HUES64 (cell line): ENCODE measurements around the gene AGPAT4.

ENCODE experiments used
- H3K27ac ChIP-seq: 2 replicates; pipeline ENCODE4 v1.7.0; 2013; ENCODE audit warnings: low read depth, low read length, inconsistent platforms
- H3K27me3 ChIP-seq: 2 replicates; pipeline ENCODE4 v1.6.1; 2013; ENCODE audit warnings: mild to moderate bottlenecking, low read length; ENCODE audit not compliant: insufficient read depth
- H3K36me3 ChIP-seq: 2 replicates; pipeline ENCODE4 v1.6.1; 2013; ENCODE audit warnings: mild to moderate bottlenecking, low read length; ENCODE audit not compliant: insufficient read depth
- H3K4me1 ChIP-seq: 2 replicates; pipeline ENCODE4 v1.6.1; 2013; ENCODE audit warnings: mild to moderate bottlenecking, low read length, moderate library complexity; ENCODE audit not compliant: insufficient read depth
- H3K4me3 ChIP-seq: 2 replicates; pipeline ENCODE4 v1.5.1; 2013; ENCODE audit warnings: mild to moderate bottlenecking, low read length, moderate library complexity
- H3K9ac ChIP-seq: 2 replicates; pipeline ENCODE4 v1.6.1; 2013; ENCODE audit warnings: mild to moderate bottlenecking, low read depth, low read length
- H3K9me3 ChIP-seq: 2 replicates; pipeline ENCODE4 v1.6.1; 2013; ENCODE audit warnings: low read depth, low read length; ENCODE audit not compliant: insufficient read depth
- WGBS: fragments of 150-250, 120-280 bp; methylation state at CpG from one replicate; pipeline ENCODE4 v1.1.7; 2013; ENCODE audit warnings: missing lambda C conversion rate; 5-methylcytosine and 5-hydroxymethylcytosine counted together

AGPAT4 gene

GRCh38 chr6:161305860-161306259 is 32.0 kb upstream of the AGPAT4 start:
- no peak overlapping the region for H3K4me3 ChIP-seq
- H3K27me3 ChIP-seq = no peaks in the 10 kb centered on the region
- H3K9ac ChIP-seq = no peak overlapping the region
- no peaks in the 10 kb centered on the region for H3K4me1 ChIP-seq
- no peaks in the 10 kb centered on the region for H3K9me3 ChIP-seq
- 93% methylated on average over 4 of the region's 4 CpGs for WGBS
- no peaks in the 10 kb centered on the region for H3K36me3 ChIP-seq
- H3K27ac ChIP-seq = no peak overlapping the region

GRCh38 chr6:161303628-161304340 is 29.9 kb upstream of the AGPAT4 start:
- H3K4me1 ChIP-seq = no peaks in the 10 kb centered on the region
- 0 out of 2 replicates have a peak, but pooled peaks cover under 1% of the 10 kb centered on the region for H3K9me3 ChIP-seq
- no peak overlapping the region for H3K9ac ChIP-seq
- H3K27me3 ChIP-seq = no peaks in the 10 kb centered on the region
- H3K27ac ChIP-seq = no peak overlapping the region
- no peak overlapping the region for H3K4me3 ChIP-seq
- no peaks in the 10 kb centered on the region for H3K36me3 ChIP-seq
- WGBS = 96% methylated on average over 16 of the region's 16 CpGs

GRCh38 chr6:161302949-161303348 is 29.1 kb upstream of the AGPAT4 start:
- Histone ChIP-seq H3K27ac (no peak overlapping the region), H3K9ac (no peak overlapping the region), H3K9me3 (peaks cover 5% of the 10 kb centered on the region), H3K36me3 (no peaks in the 10 kb centered on the region), H3K27me3 (no peaks in the 10 kb centered on the region), H3K4me3 (no peak overlapping the region), H3K4me1 (no peaks in the 10 kb centered on the region)
- WGBS = 90% methylated on average over 5 of the region's 6 CpGs

GRCh38 chr6:161301338-161301737 is 27.5 kb upstream of the AGPAT4 start:
- Histone ChIP-seq H3K4me3 (no peak overlapping the region), H3K4me1 (no peaks in the 10 kb centered on the region), H3K9ac (no peak overlapping the region), H3K27ac (no peak overlapping the region), H3K36me3 (no peaks in the 10 kb centered on the region), H3K9me3 (peaks cover 21% of the 10 kb centered on the region), H3K27me3 (no peaks in the 10 kb centered on the region)
- WGBS = 85% methylated on average over 2 of the region's 2 CpGs

GRCh38 chr6:161300823-161301222 is 27.0 kb upstream of the AGPAT4 start:
- Histone ChIP-seq H3K9ac (no peak overlapping the region), H3K27ac (no peak overlapping the region), H3K27me3 (no peaks in the 10 kb centered on the region), H3K9me3 (peaks cover 26% of the 10 kb centered on the region), H3K4me1 (no peaks in the 10 kb centered on the region), H3K4me3 (no peak overlapping the region), H3K36me3 (no peaks in the 10 kb centered on the region)

- WGBS = 92% methylated on average over 4 of the region's 4 CpGs
- no peaks in the 10 kb centered on the region for H3K36me3 ChIP-seq
- no peak overlapping the region for H3K27ac ChIP-seq
- peaks cover 37% of the 10 kb centered on the region for H3K9me3 ChIP-seq
- no peak overlapping the region for H3K9ac ChIP-seq
- H3K4me1 ChIP-seq = no peaks in the 10 kb centered on the region
- H3K4me3 ChIP-seq = no peak overlapping the region
- no peaks in the 10 kb centered on the region for H3K27me3 ChIP-seq
These were observed 25.9 kb upstream of the AGPAT4 start for GRCh38 chr6:161299726-161300125.

GRCh38 chr6:161295784-161296183 is 21.9 kb upstream of the AGPAT4 start:
- no peak overlapping the region for H3K4me3 ChIP-seq
- H3K9ac ChIP-seq = no peak overlapping the region
- 100% methylated on average over 1 of the region's 1 CpG for WGBS
- H3K36me3 ChIP-seq = no peaks in the 10 kb centered on the region
- no peak overlapping the region for H3K27ac ChIP-seq
- peaks cover 39% of the 10 kb centered on the region for H3K9me3 ChIP-seq
- no peaks in the 10 kb centered on the region for H3K27me3 ChIP-seq
- peaks cover 23% of the 10 kb centered on the region for H3K4me1 ChIP-seq

- Histone ChIP-seq H3K36me3 (no peaks in the 10 kb centered on the region), H3K27me3 (no peaks in the 10 kb centered on the region), H3K4me3 (no peak overlapping the region), H3K27ac (peak overlapping the region; percentile 55; the same call in 1 of the 2 replicates), H3K4me1 (peaks cover 23% of the 10 kb centered on the region), H3K9ac (no peak overlapping the region), H3K9me3 (peaks cover 33% of the 10 kb centered on the region)
- 79% methylated on average over 10 of the region's 10 CpGs for WGBS
These were observed 18.9 kb upstream of the AGPAT4 start for GRCh38 chr6:161292650-161293281.

GRCh38 chr6:161292145-161292544 is 18.3 kb upstream of the AGPAT4 start:
- H3K4me3 ChIP-seq = no peak overlapping the region

GRCh38 chr6:161290751-161291150 is 16.9 kb upstream of the AGPAT4 start:
- 95% methylated on average over 3 of the region's 3 CpGs for WGBS
- Histone ChIP-seq H3K4me3 (no peak overlapping the region), H3K9ac (no peak overlapping the region), H3K36me3 (no peaks in the 10 kb centered on the region), H3K27me3 (no peaks in the 10 kb centered on the region), H3K4me1 (peaks cover 23% of the 10 kb centered on the region), H3K9me3 (peaks cover 12% of the 10 kb centered on the region), H3K27ac (no peak overlapping the region)

More at GRCh38 chr6:161292145-161292544, 18.3 kb upstream of the AGPAT4 start:
- WGBS = 22% methylated on average over 6 of the region's 6 CpGs
- Histone ChIP-seq H3K27me3 (no peaks in the 10 kb centered on the region), H3K27ac (peak overlapping the region; percentile 55; the same call in 1 of the 2 replicates), H3K36me3 (no peaks in the 10 kb centered on the region), H3K9ac (no peak overlapping the region), H3K9me3 (peaks cover 26% of the 10 kb centered on the region), H3K4me1 (peaks cover 23% of the 10 kb centered on the region)

- H3K9ac ChIP-seq = no peak overlapping the region
- no peaks in the 10 kb centered on the region for H3K36me3 ChIP-seq
- H3K27ac ChIP-seq = no peak overlapping the region
- H3K9me3 ChIP-seq = peaks cover 6% of the 10 kb centered on the region; the same call in 1 of the 2 replicates
- H3K27me3 ChIP-seq = no peaks in the 10 kb centered on the region
- WGBS = 98% methylated on average over 3 of the region's 5 CpGs
- H3K4me1 ChIP-seq = no peaks in the 10 kb centered on the region
- no peak overlapping the region for H3K4me3 ChIP-seq
These were observed 10.8 kb upstream of the AGPAT4 start for GRCh38 chr6:161284653-161285052.
